Endothelial cell of umbilical vein (primary cell): ENCODE data around the gene CD300LB.

Source experiments
- EZH2 ChIP-seq: IDR thresholded peaks from 2 replicates; pipeline ENCODE4 v1.6.1; 2012; ENCODE audit warnings: borderline replicate concordance, low read depth, mild to moderate bottlenecking, moderate library complexity, low read length, inconsistent platforms; ENCODE audit not compliant: severe bottlenecking
- GATA2 ChIP-seq: IDR thresholded peaks from 2 replicates; pipeline ENCODE4 v1.7.0; 2011; ENCODE audit warnings: low read depth, mild to moderate bottlenecking, moderate library complexity, mixed read lengths, low read length; ENCODE audit not compliant: insufficient read length, insufficient read depth
- POLR2A ChIP-seq: IDR thresholded peaks from 2 replicates; pipeline ENCODE4 v1.6.1; 2012; ENCODE audit warnings: low read depth, mild to moderate bottlenecking, control low read depth, low read length
- POLR2AphosphoS5 ChIP-seq: IDR thresholded peaks from 2 replicates; pipeline ENCODE4 v1.6.1; 2012; ENCODE audit warnings: low read depth, mild to moderate bottlenecking, control low read depth, low read length, moderate library complexity; ENCODE audit not compliant: insufficient read depth
- TF ChIP-seq, protein P1 (sequence below), 2 donors: IDR thresholded peaks; 1 replicate in 1 of 2; 2 replicates in 1 of 2; pipeline ENCODE4 v1.5.1; 2011; ENCODE audit warnings: low read length in 2 of 2, mild to moderate bottlenecking in 2 of 2, moderate library complexity in 2 of 2, control low read depth in 1 of 2, inconsistent platforms in 1 of 2, low read depth in 1 of 2; ENCODE audit not compliant: insufficient read depth in 1 of 2; ENCODE audit errors: extremely low read depth in 1 of 2

DNA sequence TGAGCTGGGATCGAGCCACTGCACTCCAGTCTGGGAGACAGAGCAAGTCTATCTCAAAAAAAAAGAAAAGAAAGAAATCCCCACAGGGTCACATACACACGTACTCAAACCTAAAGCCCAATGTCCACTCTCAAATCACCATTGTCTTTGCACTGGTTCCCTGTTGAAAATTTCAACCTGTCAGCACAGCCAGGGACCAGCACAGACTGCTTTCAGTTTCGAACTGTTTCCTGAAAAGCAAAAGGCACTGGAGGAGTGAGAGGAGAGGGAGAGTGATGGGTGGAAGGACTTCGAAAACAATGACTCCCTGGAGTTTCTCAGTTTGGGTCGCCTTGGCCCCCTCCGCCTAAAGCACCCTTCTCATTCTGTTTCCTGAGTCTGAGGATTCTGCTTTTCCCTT, 23.6 kb upstream of the CD300LB start:
- TF ChIP-seq POLR2A (no peak), GATA2 (no peak), EZH2 (no peak), POLR2AphosphoS5 (no peak)
- TF ChIP-seq, protein P1, sequence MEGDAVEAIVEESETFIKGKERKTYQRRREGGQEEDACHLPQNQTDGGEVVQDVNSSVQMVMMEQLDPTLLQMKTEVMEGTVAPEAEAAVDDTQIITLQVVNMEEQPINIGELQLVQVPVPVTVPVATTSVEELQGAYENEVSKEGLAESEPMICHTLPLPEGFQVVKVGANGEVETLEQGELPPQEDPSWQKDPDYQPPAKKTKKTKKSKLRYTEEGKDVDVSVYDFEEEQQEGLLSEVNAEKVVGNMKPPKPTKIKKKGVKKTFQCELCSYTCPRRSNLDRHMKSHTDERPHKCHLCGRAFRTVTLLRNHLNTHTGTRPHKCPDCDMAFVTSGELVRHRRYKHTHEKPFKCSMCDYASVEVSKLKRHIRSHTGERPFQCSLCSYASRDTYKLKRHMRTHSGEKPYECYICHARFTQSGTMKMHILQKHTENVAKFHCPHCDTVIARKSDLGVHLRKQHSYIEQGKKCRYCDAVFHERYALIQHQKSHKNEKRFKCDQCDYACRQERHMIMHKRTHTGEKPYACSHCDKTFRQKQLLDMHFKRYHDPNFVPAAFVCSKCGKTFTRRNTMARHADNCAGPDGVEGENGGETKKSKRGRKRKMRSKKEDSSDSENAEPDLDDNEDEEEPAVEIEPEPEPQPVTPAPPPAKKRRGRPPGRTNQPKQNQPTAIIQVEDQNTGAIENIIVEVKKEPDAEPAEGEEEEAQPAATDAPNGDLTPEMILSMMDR (IDR thresholded peaks at IDR 0.05; ENCODE audit: extremely low read depth in 1 of 2, insufficient read depth in 1 of 2, low read depth in 1 of 2, low read length in 2 of 2), result no peak
